Glutamatergic neuron (in vitro differentiated cells): ENCODE data around the gene C22orf39. TPM values are rescaled to one million over a fixed set of nuclear protein-coding genes. Genes with fewer than 3 reads are reported as not detected.

ENCODE experiments used
- DNase-seq: peaks from one replicate; pipeline ENCODE4 v3.0.0; 2022
- H3K27ac Mint-ChIP-seq: one replicate; pipeline ENCODE4 v1.8.0; 2020; ENCODE audit warnings: mild to moderate bottlenecking, mixed read lengths, inconsistent platforms; ENCODE audit not compliant: unreplicated experiment
- H3K27me3 Mint-ChIP-seq: one replicate; pipeline ENCODE4 v1.8.0; 2020; ENCODE audit warnings: mild to moderate bottlenecking, moderate library complexity, mixed read lengths, inconsistent platforms; ENCODE audit not compliant: unreplicated experiment
- H3K36me3 Mint-ChIP-seq: one replicate; pipeline ENCODE4 v1.8.0; 2020; ENCODE audit warnings: mild to moderate bottlenecking, mixed read lengths, inconsistent platforms; ENCODE audit not compliant: unreplicated experiment
- H3K4me1 Mint-ChIP-seq: one replicate; pipeline ENCODE4 v1.8.0; 2020; ENCODE audit warnings: mild to moderate bottlenecking, low read depth, mixed read lengths, inconsistent platforms; ENCODE audit not compliant: unreplicated experiment
- H3K4me3 Mint-ChIP-seq: one replicate; pipeline ENCODE4 v1.8.0; 2020; ENCODE audit warnings: mild to moderate bottlenecking, mixed read lengths, inconsistent platforms; ENCODE audit not compliant: unreplicated experiment
- H3K9me3 Mint-ChIP-seq: one replicate; pipeline ENCODE4 v1.8.0; 2020; ENCODE audit warnings: mild to moderate bottlenecking, moderate library complexity, mixed read lengths, inconsistent platforms; ENCODE audit not compliant: unreplicated experiment
- total RNA-seq: library from RNA; stranded (reverse); fragmentation: NEBNext Ultra II Directional; extraction: Animal tissue kit (Norgen Biotek cat#: 25700); gene quantifications from one replicate; pipeline ENCODE4 v1.2.1, GENCODE V29; 2021; ENCODE audit not compliant: unreplicated experiment
- TF ChIP-seq, protein P1 (sequence below): fragments of 200-600 bp; sonication (generic); IDR thresholded peaks from one replicate; pipeline ENCODE4 v1.5.0; 2021; ENCODE audit not compliant: partially characterized antibody, unreplicated experiment

Gene C22orf39
- total RNA-seq, 1 donor from 2014 or later: 47.7 TPM

DNA sequence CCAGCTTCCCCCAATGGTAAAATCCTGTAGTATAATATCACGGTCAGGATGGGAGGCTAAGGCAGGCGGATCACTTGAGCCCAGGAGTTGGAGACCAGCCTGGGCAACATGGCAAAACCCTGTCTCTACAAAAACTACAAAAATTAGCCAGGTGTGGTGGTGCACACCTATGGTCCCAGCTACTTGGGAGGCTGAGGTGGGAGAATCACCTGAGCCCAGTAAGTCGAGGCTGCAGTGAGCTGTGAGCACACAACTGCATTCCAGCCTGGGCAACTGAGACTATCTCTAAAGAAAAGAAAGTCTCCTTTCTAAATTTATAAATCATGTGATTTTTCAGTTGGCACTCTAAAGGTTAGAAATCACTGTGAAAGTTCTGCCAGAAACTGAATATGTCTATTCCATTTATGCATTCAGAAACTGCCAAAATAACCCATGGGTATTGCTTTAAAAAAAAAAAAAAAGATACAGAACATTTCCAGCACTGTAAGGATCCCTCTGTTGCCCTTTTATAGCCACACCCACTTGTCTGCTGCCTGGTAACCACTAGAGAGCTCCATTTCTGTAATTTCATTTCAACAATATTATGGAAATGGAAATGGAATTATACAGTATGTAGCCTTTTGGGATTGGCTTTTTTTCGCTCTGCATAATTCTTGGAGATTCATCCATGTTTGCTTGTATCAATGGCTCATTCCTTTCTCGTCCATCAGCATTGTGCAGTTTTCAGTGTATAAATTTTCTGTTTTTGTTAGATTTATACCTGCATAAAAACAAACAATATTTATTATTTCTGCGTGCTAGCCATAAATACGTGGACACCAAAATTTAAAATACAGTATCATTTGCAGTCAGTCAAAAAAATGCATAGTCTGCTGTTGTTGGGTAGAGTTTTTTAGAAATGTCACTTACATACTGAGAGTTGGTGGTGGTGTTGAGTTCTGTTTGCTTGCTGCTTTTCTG, 41.7 kb upstream of the C22orf39 start:
- Mint-ChIP-seq H3K27me3 (no peaks in the 10 kb centered on the region), H3K27ac (no peak overlapping the region), H3K36me3 (no peaks in the 10 kb centered on the region), H3K4me1 (no peaks in the 10 kb centered on the region), H3K4me3 (no peak overlapping the region), H3K9me3 (no peaks in the 10 kb centered on the region)
- TF ChIP-seq, protein P1, sequence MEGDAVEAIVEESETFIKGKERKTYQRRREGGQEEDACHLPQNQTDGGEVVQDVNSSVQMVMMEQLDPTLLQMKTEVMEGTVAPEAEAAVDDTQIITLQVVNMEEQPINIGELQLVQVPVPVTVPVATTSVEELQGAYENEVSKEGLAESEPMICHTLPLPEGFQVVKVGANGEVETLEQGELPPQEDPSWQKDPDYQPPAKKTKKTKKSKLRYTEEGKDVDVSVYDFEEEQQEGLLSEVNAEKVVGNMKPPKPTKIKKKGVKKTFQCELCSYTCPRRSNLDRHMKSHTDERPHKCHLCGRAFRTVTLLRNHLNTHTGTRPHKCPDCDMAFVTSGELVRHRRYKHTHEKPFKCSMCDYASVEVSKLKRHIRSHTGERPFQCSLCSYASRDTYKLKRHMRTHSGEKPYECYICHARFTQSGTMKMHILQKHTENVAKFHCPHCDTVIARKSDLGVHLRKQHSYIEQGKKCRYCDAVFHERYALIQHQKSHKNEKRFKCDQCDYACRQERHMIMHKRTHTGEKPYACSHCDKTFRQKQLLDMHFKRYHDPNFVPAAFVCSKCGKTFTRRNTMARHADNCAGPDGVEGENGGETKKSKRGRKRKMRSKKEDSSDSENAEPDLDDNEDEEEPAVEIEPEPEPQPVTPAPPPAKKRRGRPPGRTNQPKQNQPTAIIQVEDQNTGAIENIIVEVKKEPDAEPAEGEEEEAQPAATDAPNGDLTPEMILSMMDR: no peak
- DNase-seq: no peak

DNA sequence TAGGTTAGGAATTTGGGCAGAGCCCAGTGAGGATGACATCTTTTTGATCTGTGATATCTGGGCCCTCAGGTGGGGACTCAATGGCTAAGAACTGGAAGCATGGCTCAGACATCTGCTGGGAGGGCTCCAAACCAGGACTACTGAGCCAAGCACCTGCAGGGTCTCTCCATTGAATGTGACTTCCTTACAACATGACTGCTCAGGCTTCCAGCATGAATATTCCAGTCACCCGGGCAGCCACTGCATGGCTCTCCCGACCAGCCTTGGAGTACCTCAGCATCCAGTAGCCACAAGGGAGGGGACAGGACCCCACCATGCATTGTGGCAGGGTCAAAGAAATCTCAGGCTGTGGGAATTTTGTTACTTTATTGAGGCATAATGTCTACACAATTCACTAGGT, 40.8 kb upstream of the C22orf39 start:
- Mint-ChIP-seq H3K9me3 (no peaks in the 10 kb centered on the region), H3K36me3 (no peaks in the 10 kb centered on the region), H3K4me1 (no peaks in the 10 kb centered on the region), H3K27ac (no peak overlapping the region), H3K27me3 (no peaks in the 10 kb centered on the region), H3K4me3 (no peak overlapping the region)
- TF ChIP-seq, protein P1: no peak
- DNase-seq: no peak

DNA sequence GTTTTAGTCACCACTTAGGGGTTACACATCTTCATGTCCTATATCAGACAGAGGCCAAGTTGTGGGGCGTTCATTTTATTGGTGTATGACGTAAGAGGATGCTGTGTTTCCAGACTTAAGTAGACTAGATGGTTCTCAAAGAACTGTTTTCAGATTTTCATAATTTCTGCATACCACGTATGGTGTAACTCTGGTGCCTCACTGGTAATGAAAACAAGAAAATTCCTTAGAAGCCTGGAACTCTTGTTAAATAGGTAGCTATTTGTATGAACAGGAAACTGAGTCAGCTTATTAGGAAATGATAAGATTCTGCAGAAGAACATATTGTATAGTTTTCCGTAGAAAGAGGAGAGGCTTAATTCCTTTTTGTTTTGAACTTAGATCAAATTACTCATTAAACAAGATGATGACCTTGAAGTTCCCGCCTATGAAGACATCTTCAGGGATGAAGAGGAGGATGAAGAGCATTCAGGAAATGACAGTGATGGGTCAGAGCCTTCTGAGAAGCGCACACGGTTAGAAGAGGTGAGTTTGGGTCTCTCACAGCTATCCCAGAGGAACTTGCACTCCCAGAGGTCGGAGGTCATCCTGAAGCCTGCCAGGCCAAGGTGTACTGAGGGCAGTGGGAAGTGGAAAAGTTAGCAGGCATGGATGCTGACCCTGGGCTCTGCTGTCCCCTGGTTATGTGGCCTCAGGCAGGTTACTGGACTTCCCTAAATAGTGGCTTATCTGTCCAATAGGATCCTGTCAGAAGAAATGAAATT, 36.2 kb upstream of the C22orf39 start:
- no peak overlapping the region for H3K27ac Mint-ChIP-seq
- no peak for DNase-seq
- no peak overlapping the region for H3K4me3 Mint-ChIP-seq
- H3K4me1 Mint-ChIP-seq: no peaks in the 10 kb centered on the region
- H3K36me3 Mint-ChIP-seq: no peaks in the 10 kb centered on the region
- TF ChIP-seq, protein P1: no peak
- H3K27me3 Mint-ChIP-seq: peaks cover 2% of the 10 kb centered on the region
- H3K9me3 Mint-ChIP-seq: peaks cover 4% of the 10 kb centered on the region

DNA sequence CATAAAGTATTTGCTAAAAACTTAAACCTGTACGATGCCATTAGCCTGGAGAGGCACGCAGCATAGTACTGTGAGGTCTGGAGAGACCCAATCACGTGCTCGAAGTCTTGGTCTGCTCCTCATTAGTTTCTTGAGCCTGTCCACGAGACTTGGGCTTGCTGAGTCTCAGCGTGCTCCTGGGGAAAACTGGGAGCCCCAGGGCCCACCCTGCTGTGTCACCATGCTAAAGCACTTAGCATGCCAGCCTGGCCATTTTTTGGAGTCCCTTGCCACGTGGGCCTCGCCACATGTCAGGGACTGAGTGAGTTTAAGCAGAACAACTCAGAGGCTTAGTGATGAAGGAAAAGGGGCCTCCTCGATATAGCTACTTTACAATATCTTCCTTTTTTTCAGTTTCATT, 34.8 kb upstream of the C22orf39 start:
- peaks cover 4% of the 10 kb centered on the region for H3K9me3 Mint-ChIP-seq
- no peak overlapping the region for H3K27ac Mint-ChIP-seq
- no peaks in the 10 kb centered on the region for H3K36me3 Mint-ChIP-seq
- no peak for DNase-seq
- peaks cover 2% of the 10 kb centered on the region for H3K27me3 Mint-ChIP-seq
- H3K4me3 Mint-ChIP-seq: no peak overlapping the region
- H3K4me1 Mint-ChIP-seq: peaks cover 3% of the 10 kb centered on the region
- TF ChIP-seq, protein P1: no peak

DNA sequence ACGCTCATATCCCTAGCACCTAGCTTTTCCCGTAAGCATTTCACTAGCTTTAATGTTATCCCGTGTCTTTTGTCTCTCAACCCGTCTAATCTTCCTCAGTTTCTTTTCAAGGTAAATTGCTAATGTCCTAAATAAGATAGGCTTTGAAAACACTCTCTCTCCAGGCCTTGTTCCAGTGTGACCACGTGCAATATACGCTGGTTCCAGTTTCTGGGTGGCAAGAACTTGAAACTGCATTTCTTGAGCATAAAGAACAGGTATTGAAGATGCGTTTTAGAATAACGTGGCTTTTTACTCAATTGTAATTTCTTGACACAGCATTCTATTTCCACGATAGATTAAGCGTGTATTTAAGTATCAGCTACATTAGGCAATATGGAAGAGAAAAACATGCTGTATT, 33.3 kb upstream of the C22orf39 start:
- H3K9me3 Mint-ChIP-seq: peaks cover 4% of the 10 kb centered on the region
- peaks cover 7% of the 10 kb centered on the region for H3K4me1 Mint-ChIP-seq
- TF ChIP-seq, protein P1: no peak
- peaks cover 2% of the 10 kb centered on the region for H3K27me3 Mint-ChIP-seq
- no peaks in the 10 kb centered on the region for H3K36me3 Mint-ChIP-seq
- H3K4me3 Mint-ChIP-seq: peak overlapping the region; percentile 94
- H3K27ac Mint-ChIP-seq: no peak overlapping the region
- DNase-seq: no peak
